NCI-H345 treated with DMSO at 0.1 percent for 48 hours (cell line): ENCODE data around the gene TMEM37.

Experiments
- DNase-seq: peaks from one replicate; lab custom pipeline; 2025; ENCODE audit not compliant: unreplicated experiment; lab: John Stamatoyannopoulos, UW

Gene TMEM37

DNA sequence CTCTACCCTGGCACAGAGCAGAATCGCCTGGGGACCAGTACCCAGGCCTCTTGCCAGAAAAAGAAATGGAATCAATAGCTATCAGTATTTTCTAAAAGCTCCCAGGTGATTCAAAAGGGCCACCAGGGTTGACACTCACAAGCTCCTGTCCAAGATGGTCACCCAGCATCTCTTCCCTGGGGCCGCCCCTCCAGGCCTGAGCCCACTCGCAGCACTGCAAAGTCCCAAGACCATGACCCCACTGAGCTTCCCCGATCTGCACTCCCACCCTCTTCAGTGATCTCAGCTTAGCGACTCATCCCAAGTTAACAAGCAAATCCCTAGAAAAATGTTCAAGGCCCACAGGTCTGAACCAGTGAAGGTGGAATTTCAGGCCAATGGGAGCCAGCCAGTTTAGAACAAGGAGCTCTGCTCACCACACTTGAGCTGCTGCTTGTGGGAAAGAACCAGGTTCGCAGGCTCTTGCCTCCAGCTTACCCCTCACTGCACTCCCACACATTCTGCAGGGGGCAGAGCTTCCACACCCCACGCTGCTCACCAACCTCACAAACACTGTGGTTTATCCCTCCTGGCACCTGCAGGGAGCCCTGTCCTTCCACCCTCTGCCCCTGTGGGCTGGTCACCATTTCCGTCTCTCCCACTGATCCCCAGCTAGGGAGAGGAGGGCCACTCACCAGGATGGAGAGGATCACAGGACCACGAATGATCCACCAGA, 19.8 kb downstream of the TMEM37 start:
- no peak for DNase-seq

DNA sequence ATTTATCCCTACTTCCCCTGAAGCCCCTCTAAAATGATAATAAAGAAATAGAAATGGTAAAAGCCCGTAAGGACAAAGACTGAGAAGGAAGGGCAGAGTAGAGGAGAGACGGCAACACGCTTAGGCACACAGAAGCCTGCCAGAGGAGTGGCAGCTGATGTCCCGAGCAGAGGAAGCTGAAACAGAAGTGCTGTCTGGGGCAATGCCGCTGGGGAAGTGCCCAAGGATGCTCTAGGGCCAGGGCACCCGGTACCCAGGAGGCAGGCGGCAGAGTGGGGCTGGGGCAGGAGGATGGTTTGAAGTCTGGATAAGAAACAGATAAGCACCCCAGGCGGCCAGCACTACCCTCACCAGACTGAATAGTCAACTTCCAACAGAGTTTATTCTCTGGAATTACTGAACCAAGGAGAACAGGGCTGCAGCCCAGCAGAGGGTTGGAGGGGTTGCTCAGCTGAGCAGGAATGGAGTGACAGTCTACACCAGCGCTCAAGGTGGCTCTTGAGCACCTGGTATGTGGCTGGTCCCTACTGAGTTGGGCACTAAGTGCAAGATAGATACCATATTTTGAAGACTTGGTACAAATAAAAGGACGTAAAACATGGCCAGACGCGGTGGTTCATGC, 22.4 kb downstream of the TMEM37 start:
- DNase-seq = no peak

DNA sequence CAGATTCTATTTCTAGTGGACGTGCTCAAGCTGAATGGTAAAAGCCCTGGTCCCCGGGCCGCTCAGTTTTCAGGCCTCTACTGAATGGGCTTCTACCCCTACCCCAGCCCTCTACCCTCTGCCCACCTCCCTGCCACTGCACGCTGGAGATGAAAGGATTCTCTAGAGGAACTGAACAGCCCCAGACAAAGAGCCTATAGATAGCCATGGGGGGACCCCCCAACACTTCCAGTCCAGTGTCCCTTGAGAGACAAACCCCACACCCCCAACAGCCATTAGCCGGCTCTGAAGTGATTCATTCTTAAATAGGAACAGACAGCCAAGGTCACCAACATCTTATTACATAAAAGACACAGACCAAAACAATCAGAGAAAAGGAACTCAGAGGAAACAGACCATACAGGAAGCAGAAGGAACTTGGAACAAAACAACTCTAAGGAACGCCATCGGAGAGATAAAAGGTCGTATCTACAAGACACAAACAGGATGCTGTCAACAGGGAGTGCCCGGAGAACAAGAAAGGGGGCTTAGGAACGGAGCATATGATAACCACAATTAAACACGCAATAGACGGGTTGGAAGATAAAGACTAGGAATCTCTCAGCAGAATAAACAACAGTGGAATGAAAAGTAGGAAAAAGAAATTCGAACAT, 23.5 kb downstream of the TMEM37 start:
- DNase-seq = no peak

DNA sequence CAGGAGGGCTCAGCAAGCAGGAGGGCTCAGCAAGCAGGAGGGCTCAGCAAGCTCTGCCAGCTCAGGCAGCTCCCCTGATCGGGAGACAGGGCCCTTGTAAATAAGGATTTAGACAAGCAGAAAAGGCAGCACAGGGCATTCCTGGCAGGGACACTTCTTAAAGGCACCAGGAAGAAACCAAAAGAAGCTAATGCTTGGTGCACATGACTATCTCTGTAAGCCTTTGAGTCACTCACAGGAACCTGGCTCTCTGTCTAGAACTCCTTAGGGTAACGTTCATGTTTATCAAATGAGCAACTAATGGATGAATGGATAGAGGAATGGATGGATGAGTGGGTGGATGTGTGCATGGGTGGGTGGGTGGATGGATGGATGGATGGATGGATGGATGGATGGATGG, 28.4 kb downstream of the TMEM37 start:
- DNase-seq = no peak

DNA sequence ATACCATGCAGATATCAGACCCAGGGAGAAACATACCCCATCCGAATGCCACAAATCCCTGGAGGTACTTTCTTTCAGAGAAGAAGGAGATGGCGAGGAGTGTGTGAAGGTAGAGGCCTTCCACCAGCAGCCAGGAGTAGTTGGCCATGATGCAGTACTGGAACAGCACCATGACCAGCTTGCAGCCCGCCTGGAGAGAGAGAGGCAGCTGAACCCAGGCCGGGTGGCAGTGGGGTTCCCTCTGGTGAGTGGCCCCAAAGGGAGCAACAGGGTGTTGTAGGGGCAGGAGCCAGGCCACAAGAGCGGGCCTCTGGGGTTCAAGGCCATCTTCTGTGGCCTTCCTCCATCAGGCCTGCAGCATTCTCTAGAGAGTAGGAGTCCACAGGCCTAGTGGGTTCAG, 30.2 kb downstream of the TMEM37 start:
- DNase-seq = no peak

DNA sequence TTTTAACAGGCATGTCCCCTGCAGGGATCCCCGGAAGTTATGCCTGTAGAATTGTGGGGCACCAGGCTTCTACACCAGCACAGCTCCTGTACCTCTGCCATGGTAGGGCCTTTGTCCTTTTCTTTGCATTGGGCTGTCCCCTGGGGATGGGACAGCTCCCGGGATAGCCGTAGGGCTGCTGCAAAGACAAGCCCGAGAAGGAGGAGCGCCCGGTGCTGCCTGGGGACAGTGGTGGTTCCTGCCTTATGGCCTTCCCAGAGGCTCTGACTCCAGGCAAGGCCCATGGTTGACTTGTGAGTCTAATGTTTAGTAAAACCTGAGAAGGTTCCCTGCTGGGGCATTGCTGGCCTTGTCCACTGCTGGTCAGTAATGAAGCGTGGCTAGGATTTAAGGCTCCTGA, 30.9 kb downstream of the TMEM37 start:
- no peak for DNase-seq

DNA sequence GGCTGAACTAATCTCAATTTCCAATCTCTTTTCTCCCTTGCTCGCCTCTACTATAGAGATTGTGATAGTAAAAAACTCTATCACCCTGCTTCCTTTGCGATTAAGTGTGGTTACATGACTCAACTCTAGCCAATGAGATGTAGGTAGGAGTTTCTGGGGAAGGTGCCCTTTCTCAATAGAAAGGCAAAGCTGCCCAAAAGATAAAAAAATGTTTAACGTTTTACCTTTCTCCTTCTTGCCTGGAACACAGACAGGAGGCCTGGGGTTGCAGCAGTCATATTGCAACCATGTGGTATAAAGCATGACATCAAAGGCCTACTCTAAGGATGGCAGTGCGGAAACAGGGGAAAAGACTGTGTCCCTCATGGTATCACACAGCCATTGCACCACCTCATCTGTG, 31.5 kb downstream of the TMEM37 start:
- DNase-seq = no peak

DNA sequence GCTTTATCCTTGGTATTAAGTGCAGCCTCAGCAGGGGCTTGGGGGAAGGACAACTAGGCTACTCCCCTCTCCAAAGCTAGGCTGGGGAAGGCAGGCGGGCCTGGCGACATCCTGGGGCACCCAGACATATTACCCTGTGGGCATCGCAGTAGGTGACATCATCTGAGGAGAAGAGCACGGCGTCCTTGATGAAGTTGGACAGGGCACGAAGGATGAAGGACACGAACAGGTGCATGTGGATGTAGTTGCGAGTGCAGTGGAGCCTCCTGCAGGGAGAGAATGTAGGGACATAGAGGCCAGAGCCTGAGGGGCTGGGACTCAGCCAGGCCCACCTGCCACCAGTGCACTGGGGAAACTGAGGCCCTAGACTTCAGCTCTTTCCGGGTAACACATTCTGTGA, 32.3 kb downstream of the TMEM37 start:
- no peak for DNase-seq

DNA sequence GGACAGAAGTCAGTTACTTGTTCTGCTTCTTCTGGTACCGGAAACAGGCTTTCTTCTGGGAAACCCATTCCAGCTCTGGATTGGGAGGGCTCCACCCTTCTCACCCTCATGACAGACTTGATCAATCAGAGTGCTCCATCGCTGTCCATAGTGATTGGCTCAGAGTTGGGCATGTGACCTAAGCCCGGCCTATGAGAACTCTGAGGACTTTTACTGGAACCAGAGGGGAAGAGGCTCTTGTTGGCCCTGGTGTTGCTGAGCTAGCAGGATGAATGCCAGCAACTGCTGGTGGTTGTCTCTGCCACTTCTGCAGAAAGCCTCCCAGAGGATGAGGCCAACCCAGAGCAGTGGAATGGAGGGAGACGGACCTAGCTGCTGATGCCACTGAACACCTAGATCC, 33.3 kb downstream of the TMEM37 start:
- no peak for DNase-seq

DNA sequence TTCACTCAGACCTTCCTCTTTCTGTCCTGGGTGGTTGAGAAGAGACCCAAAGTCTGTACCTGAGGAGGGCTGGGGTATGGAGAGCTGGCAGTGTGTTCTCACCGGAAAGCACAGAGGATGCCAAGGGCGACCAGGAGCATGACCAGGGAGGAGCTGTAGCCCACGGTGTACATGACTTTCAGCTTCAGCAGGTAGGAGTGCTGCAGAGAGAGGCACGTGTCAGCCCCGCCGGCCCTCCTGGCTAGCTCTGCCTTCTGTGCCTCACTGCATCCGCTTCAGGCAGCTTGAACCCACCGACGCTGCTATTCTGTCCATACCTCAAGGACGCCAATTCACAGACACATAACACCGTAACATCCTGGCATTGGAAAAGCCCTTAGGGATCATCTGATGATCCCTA, 34.0 kb downstream of the TMEM37 start:
- no peak for DNase-seq

DNA sequence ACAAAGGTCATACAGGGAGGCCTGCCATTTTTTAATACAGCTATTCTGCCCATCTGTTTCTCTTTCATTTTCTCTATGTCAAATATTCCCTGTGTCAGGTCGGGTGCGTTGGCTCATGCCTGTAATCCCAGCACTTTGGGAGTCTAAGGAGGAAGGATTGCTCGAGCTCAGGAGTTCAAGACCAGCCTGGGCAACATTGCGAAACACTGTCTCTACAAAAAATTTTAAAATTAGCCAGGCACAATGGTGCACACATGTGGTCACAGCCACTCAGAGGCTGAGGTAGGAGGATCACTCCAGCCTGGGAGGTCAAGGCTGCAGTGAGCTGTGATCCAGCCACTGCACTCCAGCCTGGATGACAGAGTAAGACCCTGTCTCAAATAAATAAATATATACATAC, 34.7 kb downstream of the TMEM37 start:
- DNase-seq = no peak

DNA sequence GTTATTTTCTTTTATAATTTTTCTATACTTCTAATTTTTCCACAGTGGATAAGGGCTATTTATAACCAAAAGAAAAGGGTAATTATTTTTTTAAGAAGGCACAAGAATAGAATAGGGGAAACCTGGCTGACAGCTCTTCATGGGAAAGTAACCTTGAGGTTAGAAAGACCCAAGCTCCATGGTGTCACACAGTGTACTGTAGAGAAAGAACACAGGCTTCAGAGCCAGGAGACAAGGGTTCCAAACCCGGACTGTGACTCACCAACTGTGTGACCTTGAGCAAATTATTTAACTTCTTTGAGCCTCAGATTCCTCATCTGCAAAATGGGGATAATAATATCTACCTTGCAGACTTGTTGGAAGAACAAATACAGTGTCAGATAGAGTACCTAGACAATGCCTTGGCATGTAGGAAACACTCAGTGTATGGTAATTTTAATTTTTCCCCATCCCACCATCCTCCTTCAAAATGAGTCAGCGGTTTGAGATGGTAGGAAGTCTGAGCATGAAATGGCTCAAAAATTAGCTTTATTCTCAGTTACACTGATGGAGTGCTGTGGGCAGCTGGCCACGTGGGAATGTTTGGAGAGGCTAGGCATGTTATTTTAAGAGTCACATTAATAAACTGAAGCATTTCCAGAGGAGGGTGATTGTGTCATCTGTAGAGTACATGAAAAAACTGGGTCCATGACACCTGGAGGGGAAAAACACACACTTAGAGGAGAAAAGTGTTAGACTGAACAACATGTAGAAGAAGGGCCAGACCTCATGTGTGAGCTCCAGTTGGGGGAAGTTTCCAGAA, 36.7 kb downstream of the TMEM37 start:
- no peak for DNase-seq

DNA sequence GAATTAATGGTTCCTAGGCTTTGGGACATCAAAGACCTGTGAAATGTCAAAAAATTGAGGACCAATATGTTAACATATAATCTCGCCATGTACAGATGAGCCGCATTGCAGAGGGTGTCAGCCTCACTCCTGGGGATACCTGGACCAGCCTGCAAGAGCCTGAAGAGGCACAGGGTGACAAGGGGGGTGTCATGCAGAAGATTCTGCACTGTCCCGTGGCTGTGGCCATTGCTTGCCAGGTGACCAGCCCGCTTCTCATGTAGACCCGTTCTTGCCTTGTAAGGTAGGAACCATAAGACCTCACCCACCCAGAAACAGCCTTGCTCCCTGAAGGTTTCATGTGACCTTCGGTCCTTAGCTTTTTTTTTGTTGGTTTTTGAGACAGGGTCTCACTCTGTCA, 37.5 kb downstream of the TMEM37 start:
- no peak for DNase-seq

DNA sequence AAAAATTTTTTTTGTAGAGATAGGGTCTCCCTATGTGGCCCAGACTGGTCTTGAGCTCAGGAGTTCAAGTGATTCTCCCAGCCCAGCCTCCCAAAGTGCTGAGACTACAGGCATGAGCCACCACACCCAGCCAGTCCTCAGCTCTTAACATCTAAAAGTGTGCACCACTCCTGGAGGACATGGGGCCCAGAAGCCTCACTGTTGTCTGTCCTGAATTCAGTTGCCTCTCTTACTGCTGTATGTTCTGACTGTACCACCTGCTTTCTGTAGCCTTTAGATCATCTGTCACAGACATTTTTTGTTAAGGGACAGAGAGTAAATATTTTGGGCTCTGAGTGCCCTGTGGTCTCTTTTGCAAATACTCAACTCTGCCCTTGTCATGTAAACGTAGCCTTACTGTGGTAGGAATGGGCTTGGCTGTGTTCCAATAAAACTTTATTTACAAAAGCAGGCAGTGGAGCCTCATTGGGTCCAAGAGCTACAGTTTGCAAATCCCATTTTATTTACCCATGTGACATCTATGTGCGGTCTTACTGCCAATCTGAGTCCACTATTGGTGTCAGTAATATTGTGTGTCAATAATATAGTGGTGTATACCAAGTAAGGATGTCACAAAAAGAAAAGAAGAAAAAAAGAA, 38.1 kb downstream of the TMEM37 start:
- peak; percentile 69 for DNase-seq

DNA sequence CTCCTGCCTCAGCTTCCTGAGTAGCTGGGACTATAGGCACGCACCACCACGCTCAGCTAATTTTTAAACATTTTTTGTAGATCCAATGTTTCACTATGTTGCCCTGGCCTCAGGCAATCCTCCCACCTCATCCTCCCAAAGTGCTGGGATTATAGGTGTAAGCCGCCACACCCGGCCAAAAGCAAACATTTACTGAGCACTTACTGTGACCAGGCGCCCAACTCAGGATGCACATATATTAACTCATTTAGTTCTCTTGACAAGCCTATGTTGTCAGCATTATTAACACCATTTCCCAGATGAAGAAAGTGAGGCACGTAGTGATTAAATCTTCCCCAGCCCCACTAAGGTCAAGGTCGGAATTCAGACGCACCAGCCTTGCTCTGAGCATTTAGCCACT, 41.1 kb downstream of the TMEM37 start:
- DNase-seq = no peak

DNA sequence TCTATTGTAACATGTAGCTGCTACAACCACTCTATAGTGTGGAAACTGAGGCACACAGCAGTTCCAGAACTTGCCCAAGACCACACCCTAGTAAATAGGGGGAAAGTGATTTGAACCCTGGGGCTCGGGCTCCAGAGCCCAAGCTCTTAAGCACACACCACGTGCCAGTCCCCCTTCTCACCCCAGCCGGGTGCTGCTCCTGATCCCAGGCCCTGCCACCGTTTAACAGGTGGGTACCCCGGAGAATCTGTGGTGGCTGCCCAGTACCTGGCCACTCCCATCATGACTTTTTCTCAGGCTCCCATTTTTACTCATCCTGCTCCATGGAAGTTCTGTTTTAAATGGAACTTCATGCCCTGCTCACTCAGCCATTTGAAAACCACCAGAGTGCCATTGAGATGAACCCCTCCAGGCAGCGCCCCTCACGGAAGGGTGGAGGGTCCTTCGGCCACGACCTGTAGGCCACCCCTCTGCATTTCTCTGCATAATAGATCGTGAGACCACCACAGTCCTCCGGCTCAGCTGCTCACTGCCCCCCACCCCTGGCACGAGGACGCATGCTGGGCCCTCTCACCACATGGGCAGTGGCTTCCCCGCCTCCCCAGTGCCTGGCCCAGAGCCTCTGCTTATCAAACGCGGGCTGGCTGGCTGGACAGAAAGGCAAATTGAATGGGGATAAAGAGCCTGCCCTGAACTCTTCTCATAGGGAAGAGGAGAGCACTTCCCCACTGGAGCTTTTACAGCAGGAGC, 42.1 kb downstream of the TMEM37 start:
- DNase-seq = no peak

DNA sequence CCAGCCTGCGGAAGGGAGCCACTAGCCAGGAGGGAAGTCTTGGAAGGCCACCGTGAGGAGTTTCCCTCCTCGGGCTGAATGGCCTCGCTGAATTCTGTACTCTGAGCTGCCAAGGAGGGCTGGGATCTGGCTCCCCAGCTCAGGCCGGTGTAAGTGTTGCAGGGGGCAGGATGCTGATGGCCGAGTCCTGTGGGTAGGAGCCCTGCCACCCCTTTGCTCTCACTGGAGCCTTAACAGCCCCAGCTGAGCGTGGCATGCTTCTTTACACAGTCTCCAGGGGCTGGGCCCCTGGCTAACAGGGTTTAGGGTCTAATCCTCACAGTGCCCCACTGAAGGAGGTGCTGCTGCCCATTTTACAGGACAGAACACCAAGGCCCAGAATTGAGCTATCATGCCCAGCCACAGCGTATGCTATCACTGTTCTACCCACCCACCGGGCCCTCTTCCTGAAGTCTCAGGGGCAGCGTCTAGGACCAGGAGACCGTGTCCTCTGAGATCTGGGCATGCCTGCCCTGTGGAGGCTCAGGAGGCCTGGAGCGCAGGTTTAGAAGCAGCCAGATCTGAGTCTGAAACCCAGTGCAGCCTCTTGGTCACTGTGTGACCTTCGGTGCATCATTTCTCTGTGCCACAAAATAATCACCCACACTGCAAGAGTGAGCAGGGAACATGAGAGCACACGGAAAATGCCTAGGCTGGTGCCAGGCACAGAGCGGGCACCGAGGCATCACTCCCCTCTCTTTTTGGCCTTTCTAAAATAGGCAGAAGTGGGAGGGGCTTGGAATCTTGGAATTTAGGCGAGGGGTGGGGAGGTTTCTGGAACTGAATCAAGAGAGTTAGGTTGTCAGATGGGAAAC, 42.9 kb downstream of the TMEM37 start:
- DNase-seq = no peak

DNA sequence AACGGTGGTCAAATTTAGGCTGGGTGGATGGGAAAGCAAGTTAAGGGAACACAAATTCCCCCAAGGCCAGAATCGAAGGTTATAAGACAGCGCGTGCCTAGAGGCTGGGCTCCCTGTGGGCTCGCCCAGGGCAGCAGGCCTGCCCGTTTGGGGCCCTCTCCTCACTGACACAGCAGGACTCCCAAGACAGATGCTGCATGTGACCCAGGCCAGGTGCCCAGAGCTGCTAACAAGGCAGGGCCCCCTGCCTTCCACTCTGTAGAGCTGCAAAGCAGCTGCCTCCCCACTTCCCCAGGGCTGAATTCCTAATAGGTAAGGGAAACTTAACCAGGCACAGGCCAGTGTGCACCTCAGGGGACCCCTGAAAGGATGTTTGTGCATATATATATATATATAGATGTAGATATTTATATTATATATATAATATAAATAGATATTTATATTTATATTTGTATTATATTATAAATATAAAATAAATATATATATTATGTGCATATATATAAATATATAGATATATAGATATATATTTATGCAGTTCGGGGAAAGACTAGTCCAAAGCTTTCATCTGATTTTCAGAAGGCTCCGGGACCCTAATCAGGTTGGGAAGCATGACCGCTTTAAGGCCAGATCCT, 43.7 kb downstream of the TMEM37 start:
- DNase-seq = peak; percentile 14

DNA sequence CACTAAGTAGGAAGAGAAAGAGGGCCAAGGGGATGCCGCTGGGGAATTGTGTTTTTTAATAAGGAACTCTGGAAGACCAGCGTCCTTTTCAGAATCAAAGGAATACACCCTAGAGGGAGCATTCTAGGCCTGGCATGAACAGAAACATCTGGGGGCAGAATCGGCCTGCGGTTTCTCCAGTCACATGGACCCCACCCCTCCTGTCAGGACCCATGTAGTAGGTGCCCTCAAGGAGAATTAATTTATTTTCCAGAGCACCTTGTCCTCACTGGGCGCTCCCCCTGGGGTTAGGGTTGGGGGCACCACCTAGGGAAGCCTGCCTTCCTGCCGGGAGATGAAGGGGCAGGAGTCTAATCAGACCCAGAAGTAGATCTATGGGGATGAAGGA, 44.2 kb downstream of the TMEM37 start:
- DNase-seq = no peak
